Liver (tissue), 9 donors: ENCODE results near the gene RAPGEF4. TPM values are rescaled to one million over a fixed set of nuclear protein-coding genes. Genes with fewer than 3 reads are reported as not detected.

ENCODE experiments used
- DNase-seq: peaks from one replicate; pipeline ENCODE4 v3.0.0-alpha.2; 2017; ENCODE audit warnings: low spot score
- H3K27ac ChIP-seq, 2 donors: one replicate each; pipeline ENCODE4 v1.7.0; 2013; ENCODE audit warnings: inconsistent platforms in 2 of 2, low read length in 2 of 2, control low read depth in 1 of 2, low read depth in 1 of 2, mild to moderate bottlenecking in 1 of 2
- H3K27me3 ChIP-seq, 4 donors: one replicate each; pipeline versions ENCODE4 v1.6.1 to v1.7.0; 2013; ENCODE audit warnings: low read length in 3 of 4, inconsistent platforms in 1 of 4, mild to moderate bottlenecking in 1 of 4, moderate library complexity in 1 of 4; ENCODE audit not compliant: control insufficient read depth in 4 of 4, insufficient read depth in 4 of 4
- H3K36me3 ChIP-seq, 4 donors: one replicate each; pipeline versions ENCODE4 v1.6.1 to v1.7.0; 2013; ENCODE audit warnings: low read length in 3 of 4, mild to moderate bottlenecking in 3 of 4, low read depth in 1 of 4, moderate library complexity in 1 of 4; ENCODE audit not compliant: control insufficient read depth in 4 of 4, insufficient read depth in 3 of 4
- H3K4me1 ChIP-seq, 4 donors: one replicate each; pipeline versions ENCODE4 v1.6.1 to v1.7.0; 2013; ENCODE audit warnings: low read length in 3 of 4, mild to moderate bottlenecking in 3 of 4, moderate library complexity in 1 of 4; ENCODE audit not compliant: control insufficient read depth in 4 of 4, insufficient read depth in 4 of 4
- H3K4me3 ChIP-seq, 3 donors: one replicate each; pipeline versions ENCODE4 v1.6.1 to v1.7.0; 2013; ENCODE audit warnings: low read length in 3 of 3, control low read depth in 1 of 3, low read depth in 1 of 3, mild to moderate bottlenecking in 1 of 3
- H3K9ac ChIP-seq, 2 donors: one replicate each; pipeline ENCODE4 v1.7.0; 2013; ENCODE audit warnings: low read length in 2 of 2, mild to moderate bottlenecking in 2 of 2, moderate library complexity in 2 of 2, control low read depth in 1 of 2, low read depth in 1 of 2
- H3K9me3 ChIP-seq, 4 donors: one replicate each; pipeline versions ENCODE4 v1.6.1 to v1.7.0; 2013; ENCODE audit warnings: low read length in 3 of 4; ENCODE audit not compliant: control insufficient read depth in 4 of 4
- ATF3 ChIP-seq: IDR thresholded peaks from 2 replicates; pipeline ENCODE4 v1.6.1; 2016; ENCODE audit warnings: antibody characterized with exemption
- EGR1 ChIP-seq, 2 donors: IDR thresholded peaks; 2 replicates each; pipeline ENCODE4 v1.6.1; 2016 to 2018; ENCODE audit warnings: antibody characterized with exemption in 2 of 2, low read depth in 2 of 2
- FOXA1 ChIP-seq: IDR thresholded peaks from 2 replicates; pipeline ENCODE4 v1.6.1; 2016; ENCODE audit warnings: antibody characterized with exemption
- FOXA2 ChIP-seq: IDR thresholded peaks from 2 replicates; pipeline ENCODE4 v1.6.1; 2016; ENCODE audit warnings: antibody characterized with exemption
- GABPA ChIP-seq, 2 donors: IDR thresholded peaks in 1 of 2; conservative IDR thresholded peaks in 1 of 2; 2 replicates each; pipeline ENCODE4 v1.6.1; 2016; ENCODE audit warnings: antibody characterized with exemption in 2 of 2, mild to moderate bottlenecking in 1 of 2, moderate library complexity in 1 of 2
- HNF4A ChIP-seq, 2 donors: conservative IDR thresholded peaks; 2 replicates each; pipeline ENCODE4 v1.6.1; 2016; ENCODE audit warnings: antibody characterized with exemption in 2 of 2, mild to moderate bottlenecking in 2 of 2
- JUND ChIP-seq, 2 donors: IDR thresholded peaks; 2 replicates each; pipeline ENCODE4 v1.6.1; 2016; ENCODE audit warnings: antibody characterized with exemption in 2 of 2
- NR2F2 ChIP-seq: IDR thresholded peaks from 2 replicates; pipeline ENCODE4 v1.6.1; 2016; ENCODE audit warnings: antibody characterized with exemption
- RXRA ChIP-seq, 2 donors: IDR thresholded peaks; 2 replicates each; pipeline ENCODE4 v1.6.1; 2017 to 2018; ENCODE audit warnings: antibody characterized with exemption in 2 of 2, mild to moderate bottlenecking in 1 of 2
- SP1 ChIP-seq: IDR thresholded peaks from 2 replicates; pipeline ENCODE4 v1.6.1; 2018; ENCODE audit warnings: antibody characterized with exemption, mild to moderate bottlenecking
- TAF1 ChIP-seq: conservative IDR thresholded peaks from 2 replicates; pipeline ENCODE4 v1.6.1; 2016; ENCODE audit warnings: antibody characterized with exemption, mild to moderate bottlenecking
- WGBS: extraction: QIAGEN DNeasy Blood & Tissue Kit; methylation state at CpG from one replicate; pipeline ENCODE4 v1.1.7; 2013; 5-methylcytosine and 5-hydroxymethylcytosine counted together
- polyA plus RNA-seq, 2 donors: library from polyadenylated mRNA; stranded (reverse) in 1 of 2; unstranded in 1 of 2; fragments of 200-250 nt in 1 of 2; fragments of >200 nt in 1 of 2; fragmentation: Nextera tagmentation in 1 of 2; extraction: Ambion mirVana in 1 of 2; gene quantifications; one replicate each; pipeline versions ENCODE4 v1.2.1 to v1.2.3, GENCODE V29; 2013 to 2015
- total RNA-seq, 2 donors: library from RNA; depleted of rRNA; stranded (reverse); fragments of >200 nt; gene quantifications; one replicate each; pipeline ENCODE4 v1.2.3, GENCODE V29; 2014
- TF ChIP-seq, protein P1 (sequence below): IDR thresholded peaks from 2 replicates; pipeline ENCODE4 v1.6.1; 2016; ENCODE audit warnings: antibody characterized with exemption, mild to moderate bottlenecking
- TF ChIP-seq, protein P2 (sequence below): fragments of 150-350 bp; IDR thresholded peaks from 2 replicates; pipeline ENCODE4 v1.5.1; 2017; ENCODE audit warnings: improper control_type of control experiment, low read depth, low read length; ENCODE audit not compliant: missing input control
- TF ChIP-seq, protein P3 (sequence below): IDR thresholded peaks from 2 replicates; pipeline ENCODE4 v1.6.1; 2016; ENCODE audit warnings: antibody characterized with exemption
- donor health status: healthy.
- donor health status: healthy.
- donor health status: healthy.
- donor health status: healthy.
- donor health status: healthy.

Gene RAPGEF4
- total and polyA plus RNA-seq, 4 donors, result 1.5 to 18.2 (median 8.3) TPM

DNA sequence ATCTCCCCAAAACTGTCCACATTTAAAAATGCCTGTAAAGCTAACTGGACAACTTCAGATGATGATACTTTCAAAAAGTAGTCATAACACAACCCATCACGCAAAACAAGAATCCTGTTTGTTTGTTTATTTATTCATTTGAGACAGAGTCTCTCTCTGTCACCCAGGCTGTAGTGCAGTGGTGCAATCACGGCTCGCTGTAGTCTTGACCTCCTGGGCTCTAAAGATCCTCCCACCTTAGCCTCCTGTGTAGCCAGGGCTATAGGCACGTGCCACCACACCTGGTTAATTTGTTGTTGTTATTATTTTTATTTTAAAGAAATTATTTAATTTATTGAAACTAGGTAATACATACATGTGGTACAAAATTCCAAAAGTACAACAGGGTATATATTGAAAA lies 94.8 kb downstream of the RAPGEF4 start:
- TF ChIP-seq NR2F2 (no peak), FOXA2 (no peak), GABPA (IDR thresholded peaks at IDR 0.05 in 1 of 2, conservative IDR thresholded peaks at IDR 0.05 in 1 of 2) (no peak), HNF4A (conservative IDR thresholded peaks at IDR 0.05) (no peak), JUND (IDR thresholded peaks at IDR 0.05) (no peak), ATF3 (no peak), EGR1 (IDR thresholded peaks at IDR 0.05; ENCODE audit: low read depth in 2 of 2) (no peak), SP1 (no peak)
- TF ChIP-seq, protein P1, sequence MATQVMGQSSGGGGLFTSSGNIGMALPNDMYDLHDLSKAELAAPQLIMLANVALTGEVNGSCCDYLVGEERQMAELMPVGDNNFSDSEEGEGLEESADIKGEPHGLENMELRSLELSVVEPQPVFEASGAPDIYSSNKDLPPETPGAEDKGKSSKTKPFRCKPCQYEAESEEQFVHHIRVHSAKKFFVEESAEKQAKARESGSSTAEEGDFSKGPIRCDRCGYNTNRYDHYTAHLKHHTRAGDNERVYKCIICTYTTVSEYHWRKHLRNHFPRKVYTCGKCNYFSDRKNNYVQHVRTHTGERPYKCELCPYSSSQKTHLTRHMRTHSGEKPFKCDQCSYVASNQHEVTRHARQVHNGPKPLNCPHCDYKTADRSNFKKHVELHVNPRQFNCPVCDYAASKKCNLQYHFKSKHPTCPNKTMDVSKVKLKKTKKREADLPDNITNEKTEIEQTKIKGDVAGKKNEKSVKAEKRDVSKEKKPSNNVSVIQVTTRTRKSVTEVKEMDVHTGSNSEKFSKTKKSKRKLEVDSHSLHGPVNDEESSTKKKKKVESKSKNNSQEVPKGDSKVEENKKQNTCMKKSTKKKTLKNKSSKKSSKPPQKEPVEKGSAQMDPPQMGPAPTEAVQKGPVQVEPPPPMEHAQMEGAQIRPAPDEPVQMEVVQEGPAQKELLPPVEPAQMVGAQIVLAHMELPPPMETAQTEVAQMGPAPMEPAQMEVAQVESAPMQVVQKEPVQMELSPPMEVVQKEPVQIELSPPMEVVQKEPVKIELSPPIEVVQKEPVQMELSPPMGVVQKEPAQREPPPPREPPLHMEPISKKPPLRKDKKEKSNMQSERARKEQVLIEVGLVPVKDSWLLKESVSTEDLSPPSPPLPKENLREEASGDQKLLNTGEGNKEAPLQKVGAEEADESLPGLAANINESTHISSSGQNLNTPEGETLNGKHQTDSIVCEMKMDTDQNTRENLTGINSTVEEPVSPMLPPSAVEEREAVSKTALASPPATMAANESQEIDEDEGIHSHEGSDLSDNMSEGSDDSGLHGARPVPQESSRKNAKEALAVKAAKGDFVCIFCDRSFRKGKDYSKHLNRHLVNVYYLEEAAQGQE, result no peak
- TF ChIP-seq, protein P2, sequence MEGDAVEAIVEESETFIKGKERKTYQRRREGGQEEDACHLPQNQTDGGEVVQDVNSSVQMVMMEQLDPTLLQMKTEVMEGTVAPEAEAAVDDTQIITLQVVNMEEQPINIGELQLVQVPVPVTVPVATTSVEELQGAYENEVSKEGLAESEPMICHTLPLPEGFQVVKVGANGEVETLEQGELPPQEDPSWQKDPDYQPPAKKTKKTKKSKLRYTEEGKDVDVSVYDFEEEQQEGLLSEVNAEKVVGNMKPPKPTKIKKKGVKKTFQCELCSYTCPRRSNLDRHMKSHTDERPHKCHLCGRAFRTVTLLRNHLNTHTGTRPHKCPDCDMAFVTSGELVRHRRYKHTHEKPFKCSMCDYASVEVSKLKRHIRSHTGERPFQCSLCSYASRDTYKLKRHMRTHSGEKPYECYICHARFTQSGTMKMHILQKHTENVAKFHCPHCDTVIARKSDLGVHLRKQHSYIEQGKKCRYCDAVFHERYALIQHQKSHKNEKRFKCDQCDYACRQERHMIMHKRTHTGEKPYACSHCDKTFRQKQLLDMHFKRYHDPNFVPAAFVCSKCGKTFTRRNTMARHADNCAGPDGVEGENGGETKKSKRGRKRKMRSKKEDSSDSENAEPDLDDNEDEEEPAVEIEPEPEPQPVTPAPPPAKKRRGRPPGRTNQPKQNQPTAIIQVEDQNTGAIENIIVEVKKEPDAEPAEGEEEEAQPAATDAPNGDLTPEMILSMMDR, result no peak
- TF ChIP-seq, protein P3, sequence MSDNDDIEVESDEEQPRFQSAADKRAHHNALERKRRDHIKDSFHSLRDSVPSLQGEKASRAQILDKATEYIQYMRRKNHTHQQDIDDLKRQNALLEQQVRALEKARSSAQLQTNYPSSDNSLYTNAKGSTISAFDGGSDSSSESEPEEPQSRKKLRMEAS, result no peak
- Histone ChIP-seq H3K4me3 (no peak overlapping the region), H3K9me3 (no peaks in the 10 kb centered on the region), H3K27ac (no peak overlapping the region), H3K4me1 (no peaks in the 10 kb centered on the region), H3K9ac (no peak overlapping the region), H3K27me3 (no peaks in the 10 kb centered on the region), H3K36me3 (no peaks in the 10 kb centered on the region)
- no peak for DNase-seq
- 86% methylated on average over 4 of the region's 4 CpGs for WGBS

DNA sequence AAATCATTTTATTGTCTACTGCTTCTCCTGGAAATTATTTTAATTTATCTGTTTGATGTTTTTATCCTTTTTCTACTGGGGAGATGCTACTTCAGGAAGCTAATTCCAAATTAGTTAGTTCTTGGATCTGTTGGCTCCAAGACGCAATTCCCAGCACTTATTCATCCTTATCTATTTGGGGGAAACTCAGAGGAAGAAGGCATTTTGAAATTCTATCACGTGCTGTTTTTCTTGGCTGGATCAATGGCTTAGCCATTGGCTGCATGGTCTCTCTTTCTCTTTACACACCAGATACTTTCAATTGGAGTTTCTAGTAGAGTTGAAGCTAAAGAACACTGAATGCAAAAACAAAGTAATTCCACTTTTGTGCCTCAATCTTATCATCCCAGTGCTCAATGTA lies 98.3 kb downstream of the RAPGEF4 start:
- no peaks in the 10 kb centered on the region for H3K27me3 ChIP-seq
- no peak overlapping the region for H3K4me3 ChIP-seq
- H3K4me1 ChIP-seq, result no peaks in the 10 kb centered on the region
- H3K27ac ChIP-seq, result no peak overlapping the region
- no peak for DNase-seq
- H3K9me3 ChIP-seq, result no peaks in the 10 kb centered on the region
- no peaks in the 10 kb centered on the region for H3K36me3 ChIP-seq
- TF ChIP-seq SP1 (no peak), FOXA1 (no peak), FOXA2 (no peak), TAF1 (no peak), RXRA (IDR thresholded peaks at IDR 0.05) (no peak), NR2F2 (no peak)
- TF ChIP-seq, protein P2, result no peak
- 65% methylated on average over 2 of the region's 2 CpGs for WGBS
- H3K9ac ChIP-seq, result no peak overlapping the region
